MM.1S (cell line): ENCODE results near the gene ADNP.

Experiments used
- EZH2 ChIP-seq: fragments of 300-600 bp; sonication (generic); optimal IDR thresholded peaks from 2 replicates; pipeline ENCODE3; 2017; ENCODE audit warnings: low read depth, mild to moderate bottlenecking, antibody characterized with exemption, low read length, mixed read lengths
- EZH2phosphoT487 ChIP-seq: fragments of 300-600 bp; sonication (generic); IDR thresholded peaks from 2 replicates; pipeline ENCODE4 v1.6.1; 2018; ENCODE audit warnings: antibody characterized with exemption, low read length
- TF ChIP-seq, protein P1 (sequence below): fragments of 300-600 bp; sonication (generic); IDR thresholded peaks from 2 replicates; pipeline ENCODE4 v1.5.1; 2016; ENCODE audit warnings: antibody characterized with exemption, low read length, mixed read lengths

DNA sequence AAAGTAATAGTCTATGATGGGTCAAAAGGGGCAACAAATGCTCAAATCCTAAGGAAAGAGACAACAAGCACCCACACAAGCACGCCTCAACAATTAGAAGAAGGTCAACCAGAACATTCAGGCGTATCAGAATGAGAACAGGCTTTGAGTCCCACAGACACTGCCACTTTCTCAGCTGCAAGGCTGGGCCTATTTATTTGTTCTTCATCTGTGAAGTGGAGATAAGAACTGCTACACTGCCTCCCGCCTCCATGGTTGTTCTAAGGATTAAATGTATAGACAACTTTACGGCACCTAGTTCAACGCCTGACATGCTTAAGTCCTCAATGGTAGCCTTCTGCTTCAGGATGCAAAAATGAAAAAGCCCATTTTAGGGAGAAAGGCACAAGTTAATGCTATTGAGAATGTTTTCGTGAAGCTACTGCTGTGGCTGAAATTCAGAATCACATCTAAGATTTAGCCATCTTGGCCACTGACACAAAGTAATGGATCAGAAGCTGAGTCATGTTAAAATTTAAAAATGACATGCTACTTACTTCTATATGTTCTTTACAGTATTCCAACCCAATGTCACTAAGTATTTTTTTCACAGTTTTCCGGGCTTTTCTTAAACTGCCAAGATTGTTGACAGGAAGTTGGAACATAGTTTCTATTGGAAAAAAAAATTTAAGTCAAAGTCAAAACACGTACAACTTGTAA, 27.7 kb downstream of the ADNP start:
- TF ChIP-seq, protein P1, sequence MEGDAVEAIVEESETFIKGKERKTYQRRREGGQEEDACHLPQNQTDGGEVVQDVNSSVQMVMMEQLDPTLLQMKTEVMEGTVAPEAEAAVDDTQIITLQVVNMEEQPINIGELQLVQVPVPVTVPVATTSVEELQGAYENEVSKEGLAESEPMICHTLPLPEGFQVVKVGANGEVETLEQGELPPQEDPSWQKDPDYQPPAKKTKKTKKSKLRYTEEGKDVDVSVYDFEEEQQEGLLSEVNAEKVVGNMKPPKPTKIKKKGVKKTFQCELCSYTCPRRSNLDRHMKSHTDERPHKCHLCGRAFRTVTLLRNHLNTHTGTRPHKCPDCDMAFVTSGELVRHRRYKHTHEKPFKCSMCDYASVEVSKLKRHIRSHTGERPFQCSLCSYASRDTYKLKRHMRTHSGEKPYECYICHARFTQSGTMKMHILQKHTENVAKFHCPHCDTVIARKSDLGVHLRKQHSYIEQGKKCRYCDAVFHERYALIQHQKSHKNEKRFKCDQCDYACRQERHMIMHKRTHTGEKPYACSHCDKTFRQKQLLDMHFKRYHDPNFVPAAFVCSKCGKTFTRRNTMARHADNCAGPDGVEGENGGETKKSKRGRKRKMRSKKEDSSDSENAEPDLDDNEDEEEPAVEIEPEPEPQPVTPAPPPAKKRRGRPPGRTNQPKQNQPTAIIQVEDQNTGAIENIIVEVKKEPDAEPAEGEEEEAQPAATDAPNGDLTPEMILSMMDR, result no peak
- TF ChIP-seq EZH2phosphoT487 (no peak), EZH2 (no peak)
